Measurements from ENCODE around the gene EGFL7. TPM values are rescaled to one million over a fixed set of nuclear protein-coding genes. Genes with fewer than 3 reads are reported as not detected.

The EGFL7 gene
- total and polyA plus RNA-seq, 2 of the 13 experiments (the other 11 are each of a cell fraction or from before 2014, with no cell fraction given), result 0.20 to 5.1 TPM

DNA sequence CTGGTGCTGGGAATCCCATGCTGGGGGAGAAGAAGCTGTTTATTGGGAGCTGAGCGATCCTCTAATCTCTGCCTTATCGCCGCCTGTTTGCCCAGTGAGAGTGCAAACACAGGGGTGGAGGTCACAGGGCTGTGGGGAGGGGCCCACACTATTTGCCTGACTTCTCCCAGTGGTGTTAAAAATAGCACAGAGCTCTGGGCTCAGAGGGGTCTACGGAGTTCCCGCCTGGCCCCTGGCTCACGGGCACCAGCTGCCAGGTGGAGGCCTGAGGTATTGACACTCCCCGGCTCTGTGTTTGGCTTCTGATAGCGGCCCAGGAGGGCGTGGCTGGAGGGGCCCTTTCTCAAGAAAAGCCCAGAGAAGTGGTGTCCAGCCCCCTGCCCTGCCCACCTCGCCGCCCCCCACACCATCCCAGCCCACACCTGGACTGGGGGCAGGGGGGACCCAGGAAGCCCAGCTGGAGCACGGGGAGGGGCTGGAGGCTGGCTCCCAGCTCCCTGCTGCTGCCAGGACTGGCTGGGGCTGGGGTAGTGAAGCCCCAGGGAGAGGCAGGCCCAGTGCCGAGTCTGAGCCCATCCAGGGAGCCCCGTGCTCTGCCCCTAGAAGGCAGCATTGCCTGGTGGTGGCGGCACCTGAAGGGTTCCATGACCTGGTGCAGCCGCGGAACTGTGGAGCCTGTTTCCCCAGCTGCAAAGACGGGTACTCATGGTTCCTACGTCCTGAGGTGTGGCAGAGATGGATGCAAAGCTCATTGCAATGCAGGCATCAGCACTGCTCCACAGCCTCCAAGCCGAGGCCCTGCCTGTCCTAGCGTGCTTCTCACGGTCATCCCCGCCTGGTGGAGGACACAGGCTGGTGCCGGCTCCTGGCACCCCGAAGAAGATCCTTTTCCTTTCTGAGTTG, 35.7 kb upstream of the EGFL7 start (continued):
- TF ChIP-seq ZFYVE20 (CRISPR knock-in tag; IDR thresholded peaks at IDR 0.05; ENCODE audit: borderline replicate concordance, low read depth) (no peak), ZNF550 (CRISPR knock-in tag; IDR thresholded peaks at IDR 0.05; ENCODE audit: borderline replicate concordance) (no peak), ZFY (CRISPR knock-in tag; IDR thresholded peaks at IDR 0.05) (peak; percentile 31; the same call in 1 of the 2 replicates), ZBTB1 (CRISPR knock-in tag; IDR thresholded peaks at IDR 0.05; ENCODE audit: borderline replicate concordance) (no peak), MYNN (CRISPR knock-in tag; IDR thresholded peaks at IDR 0.05; ENCODE audit: low read depth) (no peak), HNF4G (IDR thresholded peaks at IDR 0.05; ENCODE audit: borderline replicate concordance, low read depth, low read length) (peak; percentile 46; the same call in 1 of the 2 replicates), HNF4G (CRISPR knock-in tag; IDR thresholded peaks at IDR 0.05; ENCODE audit: borderline replicate concordance, low read depth) (peak; percentile 76; the same call in 1 of the 2 replicates), ZNF230 (CRISPR knock-in tag; IDR thresholded peaks at IDR 0.05) (no peak), TCF7 (IDR thresholded peaks at IDR 0.05; ENCODE audit: low read depth) (peak; percentile 77), STAT5B (CRISPR knock-in tag; IDR thresholded peaks at IDR 0.05) (no peak), ZBTB42 (CRISPR knock-in tag; IDR thresholded peaks at IDR 0.05) (no peak), ZNF562 (CRISPR knock-in tag; IDR thresholded peaks at IDR 0.05; ENCODE audit: borderline replicate concordance) (no peak), ZNF572 (CRISPR knock-in tag; IDR thresholded peaks at IDR 0.05) (no peak), GFI1 (CRISPR knock-in tag; IDR thresholded peaks at IDR 0.05; ENCODE audit: borderline replicate concordance) (peak; percentile 100), GLI4 (CRISPR knock-in tag; IDR thresholded peaks at IDR 0.05; ENCODE audit: borderline replicate concordance) (no peak), BRCA1 (CRISPR knock-in tag; IDR thresholded peaks at IDR 0.05) (no peak)
- TF ChIP-seq, protein P1, sequence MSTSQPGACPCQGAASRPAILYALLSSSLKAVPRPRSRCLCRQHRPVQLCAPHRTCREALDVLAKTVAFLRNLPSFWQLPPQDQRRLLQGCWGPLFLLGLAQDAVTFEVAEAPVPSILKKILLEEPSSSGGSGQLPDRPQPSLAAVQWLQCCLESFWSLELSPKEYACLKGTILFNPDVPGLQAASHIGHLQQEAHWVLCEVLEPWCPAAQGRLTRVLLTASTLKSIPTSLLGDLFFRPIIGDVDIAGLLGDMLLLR (CRISPR knock-in tag; IDR thresholded peaks at IDR 0.05), result no peak
- TF ChIP-seq, protein P2, sequence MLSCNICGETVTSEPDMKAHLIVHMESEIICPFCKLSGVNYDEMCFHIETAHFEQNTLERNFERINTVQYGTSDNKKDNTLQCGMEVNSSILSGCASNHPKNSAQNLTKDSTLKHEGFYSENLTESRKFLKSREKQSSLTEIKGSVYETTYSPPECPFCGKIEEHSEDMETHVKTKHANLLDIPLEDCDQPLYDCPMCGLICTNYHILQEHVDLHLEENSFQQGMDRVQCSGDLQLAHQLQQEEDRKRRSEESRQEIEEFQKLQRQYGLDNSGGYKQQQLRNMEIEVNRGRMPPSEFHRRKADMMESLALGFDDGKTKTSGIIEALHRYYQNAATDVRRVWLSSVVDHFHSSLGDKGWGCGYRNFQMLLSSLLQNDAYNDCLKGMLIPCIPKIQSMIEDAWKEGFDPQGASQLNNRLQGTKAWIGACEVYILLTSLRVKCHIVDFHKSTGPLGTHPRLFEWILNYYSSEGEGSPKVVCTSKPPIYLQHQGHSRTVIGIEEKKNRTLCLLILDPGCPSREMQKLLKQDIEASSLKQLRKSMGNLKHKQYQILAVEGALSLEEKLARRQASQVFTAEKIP (CRISPR knock-in tag; IDR thresholded peaks at IDR 0.05; ENCODE audit: borderline replicate concordance), result no peak
- TF ChIP-seq, protein P3, sequence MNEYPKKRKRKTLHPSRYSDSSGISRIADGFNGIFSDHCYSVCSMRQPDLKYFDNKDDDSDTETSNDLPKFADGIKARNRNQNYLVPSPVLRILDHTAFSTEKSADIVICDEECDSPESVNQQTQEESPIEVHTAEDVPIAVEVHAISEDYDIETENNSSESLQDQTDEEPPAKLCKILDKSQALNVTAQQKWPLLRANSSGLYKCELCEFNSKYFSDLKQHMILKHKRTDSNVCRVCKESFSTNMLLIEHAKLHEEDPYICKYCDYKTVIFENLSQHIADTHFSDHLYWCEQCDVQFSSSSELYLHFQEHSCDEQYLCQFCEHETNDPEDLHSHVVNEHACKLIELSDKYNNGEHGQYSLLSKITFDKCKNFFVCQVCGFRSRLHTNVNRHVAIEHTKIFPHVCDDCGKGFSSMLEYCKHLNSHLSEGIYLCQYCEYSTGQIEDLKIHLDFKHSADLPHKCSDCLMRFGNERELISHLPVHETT (CRISPR knock-in tag; conservative IDR thresholded peaks at IDR 0.05), result peak; percentile 80; the same call in 1 of the 2 replicates
- TF ChIP-seq, protein P4, sequence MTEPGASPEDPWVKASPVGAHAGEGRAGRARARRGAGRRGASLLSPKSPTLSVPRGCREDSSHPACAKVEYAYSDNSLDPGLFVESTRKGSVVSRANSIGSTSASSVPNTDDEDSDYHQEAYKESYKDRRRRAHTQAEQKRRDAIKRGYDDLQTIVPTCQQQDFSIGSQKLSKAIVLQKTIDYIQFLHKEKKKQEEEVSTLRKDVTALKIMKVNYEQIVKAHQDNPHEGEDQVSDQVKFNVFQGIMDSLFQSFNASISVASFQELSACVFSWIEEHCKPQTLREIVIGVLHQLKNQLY (CRISPR knock-in tag; IDR thresholded peaks at IDR 0.05), result peak; percentile 78
- TF ChIP-seq, protein P5, sequence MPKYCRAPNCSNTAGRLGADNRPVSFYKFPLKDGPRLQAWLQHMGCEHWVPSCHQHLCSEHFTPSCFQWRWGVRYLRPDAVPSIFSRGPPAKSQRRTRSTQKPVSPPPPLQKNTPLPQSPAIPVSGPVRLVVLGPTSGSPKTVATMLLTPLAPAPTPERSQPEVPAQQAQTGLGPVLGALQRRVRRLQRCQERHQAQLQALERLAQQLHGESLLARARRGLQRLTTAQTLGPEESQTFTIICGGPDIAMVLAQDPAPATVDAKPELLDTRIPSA (CRISPR knock-in tag; IDR thresholded peaks at IDR 0.05; ENCODE audit: borderline replicate concordance), result no peak
- TF ChIP-seq, protein P6, sequence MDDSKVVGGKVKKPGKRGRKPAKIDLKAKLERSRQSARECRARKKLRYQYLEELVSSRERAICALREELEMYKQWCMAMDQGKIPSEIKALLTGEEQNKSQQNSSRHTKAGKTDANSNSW (CRISPR knock-in tag; IDR thresholded peaks at IDR 0.05; ENCODE audit: borderline replicate concordance), result no peak

All from HepG2 (cell line).